HepG2 (cell line): ENCODE data around the gene RMI2. TPM values are rescaled to one million over a fixed set of nuclear protein-coding genes. Genes with fewer than 3 reads are reported as not detected.
A peak's percentile ranks its signal among the peaks of the same experiment; 100 is the strongest.

ENCODE experiments used
- CCDC6 ChIP-seq: sonication (generic); formaldehyde crosslinking; IDR thresholded peaks from 2 replicates; pipeline ENCODE4 v1.8.1; 2022; ENCODE audit warnings: mild to moderate bottlenecking, missing genetic modification reagents, moderate library complexity
- HMGA1 ChIP-seq: sonication (generic); formaldehyde crosslinking; conservative IDR thresholded peaks from 2 replicates; pipeline ENCODE4 v1.4.0; 2020; ENCODE audit warnings: missing genetic modification reagents
- HOXA7 ChIP-seq: sonication (generic); formaldehyde crosslinking; IDR thresholded peaks from 2 replicates; pipeline ENCODE4 v1.8.1; 2022; ENCODE audit warnings: mild to moderate bottlenecking, missing genetic modification reagents, moderate library complexity
- NKX3-1 ChIP-seq: sonication (generic); formaldehyde crosslinking; IDR thresholded peaks from 2 replicates; pipeline ENCODE4 v1.5.0; 2020; ENCODE audit warnings: missing genetic modification reagents
- NR3C1 ChIP-seq: sonication (generic); formaldehyde crosslinking; IDR thresholded peaks from 2 replicates; pipeline ENCODE4 v1.4.0; 2020; ENCODE audit warnings: missing genetic modification reagents
- PCBP2 ChIP-seq: fragments of 200-400 bp; formaldehyde crosslinking; optimal IDR thresholded peaks from 2 replicates; pipeline ENCODE3; 2018; ENCODE audit warnings: low read length, low read depth; ENCODE audit not compliant: poor library complexity, severe bottlenecking
- RXRA ChIP-seq: sonication (generic); formaldehyde crosslinking; IDR thresholded peaks from 2 replicates; pipeline ENCODE4 v1.5.1; 2020; ENCODE audit warnings: missing genetic modification reagents
- SNAPC2 ChIP-seq: sonication (generic); formaldehyde crosslinking; IDR thresholded peaks from 2 replicates; pipeline ENCODE4 v1.8.1; 2022; ENCODE audit warnings: mild to moderate bottlenecking, missing genetic modification reagents
- ZKSCAN1 ChIP-seq: fragments of 150-350 bp; IDR thresholded peaks from 2 replicates; pipeline ENCODE4 v1.6.1; 2014; ENCODE audit warnings: low read length
- ZNF264 ChIP-seq: sonication (generic); formaldehyde crosslinking; IDR thresholded peaks from 2 replicates; pipeline ENCODE4 v1.4.0; 2020; ENCODE audit warnings: missing genetic modification reagents
- ZNF501 ChIP-seq: sonication (generic); formaldehyde crosslinking; IDR thresholded peaks from 2 replicates; pipeline ENCODE4 v1.5.1; 2020; ENCODE audit warnings: mild to moderate bottlenecking, moderate library complexity, missing genetic modification reagents
- ZNF530 ChIP-seq: sonication (generic); formaldehyde crosslinking; IDR thresholded peaks from 2 replicates; pipeline ENCODE4 v1.5.0; 2020; ENCODE audit warnings: low read depth, mild to moderate bottlenecking, missing genetic modification reagents
- ZNF615 ChIP-seq: sonication (generic); formaldehyde crosslinking; IDR thresholded peaks from 2 replicates; pipeline ENCODE4 v1.5.0; 2020; ENCODE audit warnings: mild to moderate bottlenecking, missing genetic modification reagents, borderline replicate concordance
- ZNF766 ChIP-seq: sonication (generic); formaldehyde crosslinking; IDR thresholded peaks from 2 replicates; pipeline ENCODE4 v1.5.0; 2020; ENCODE audit warnings: missing genetic modification reagents, borderline replicate concordance
- polyA plus RNA-seq, 8 experiments: library from polyadenylated mRNA; depleted of rRNA in 3 of 8; stranded (reverse) in 7 of 8; unstranded in 1 of 8; fragments of >200 nt; fragmentation: Illumina TruSeq in 4 of 8; extraction: Trizol in 4 of 8; gene quantifications; 2 replicates each; pipeline versions ENCODE4 v1.2.1 to v1.2.3, GENCODE V29; 2011 to 2016; ENCODE audit warnings: low read depth in 4 of 8, missing spikeins in 1 of 8, mixed read lengths in 1 of 8; ENCODE audit not compliant: insufficient read depth in 1 of 8
- total RNA-seq, 5 experiments: library from RNA; depleted of rRNA; stranded (reverse); fragments of >200 nt; fragmentation: Illumina TruSeq; extraction: Trizol; gene quantifications; 2 replicates each; pipeline ENCODE4 v1.2.3, GENCODE V29; 2016; ENCODE audit warnings: low read depth in 1 of 5
- TF ChIP-seq, protein P1 (sequence below), 2 experiments: sonication (generic) in 1 of 2; formaldehyde crosslinking in 1 of 2; IDR thresholded peaks; 2 replicates each; pipeline versions ENCODE4 v1.5.1 to v1.6.1; 2011 to 2020; ENCODE audit warnings: borderline replicate concordance in 1 of 2, low read depth in 1 of 2, low read length in 1 of 2, mild to moderate bottlenecking in 1 of 2, missing genetic modification reagents in 1 of 2, moderate library complexity in 1 of 2
- TF ChIP-seq, protein P2 (sequence below): sonication (generic); formaldehyde crosslinking; IDR thresholded peaks from 2 replicates; pipeline ENCODE4 v1.5.0; 2020; ENCODE audit warnings: missing genetic modification reagents
- TF ChIP-seq, protein P3 (sequence below): sonication (generic); formaldehyde crosslinking; IDR thresholded peaks from 2 replicates; pipeline ENCODE4 v1.4.0; 2020; ENCODE audit warnings: missing genetic modification reagents
- TF ChIP-seq, protein P4 (sequence below): sonication (generic); formaldehyde crosslinking; IDR thresholded peaks from 2 replicates; pipeline ENCODE4 v1.5.1; 2020; ENCODE audit warnings: mild to moderate bottlenecking, missing genetic modification reagents

The RMI2 gene
- total and polyA plus RNA-seq, 2 of the 13 experiments (the other 11 are each of a cell fraction or from before 2014, with no cell fraction given) = 24.5 to 55.7 TPM

DNA sequence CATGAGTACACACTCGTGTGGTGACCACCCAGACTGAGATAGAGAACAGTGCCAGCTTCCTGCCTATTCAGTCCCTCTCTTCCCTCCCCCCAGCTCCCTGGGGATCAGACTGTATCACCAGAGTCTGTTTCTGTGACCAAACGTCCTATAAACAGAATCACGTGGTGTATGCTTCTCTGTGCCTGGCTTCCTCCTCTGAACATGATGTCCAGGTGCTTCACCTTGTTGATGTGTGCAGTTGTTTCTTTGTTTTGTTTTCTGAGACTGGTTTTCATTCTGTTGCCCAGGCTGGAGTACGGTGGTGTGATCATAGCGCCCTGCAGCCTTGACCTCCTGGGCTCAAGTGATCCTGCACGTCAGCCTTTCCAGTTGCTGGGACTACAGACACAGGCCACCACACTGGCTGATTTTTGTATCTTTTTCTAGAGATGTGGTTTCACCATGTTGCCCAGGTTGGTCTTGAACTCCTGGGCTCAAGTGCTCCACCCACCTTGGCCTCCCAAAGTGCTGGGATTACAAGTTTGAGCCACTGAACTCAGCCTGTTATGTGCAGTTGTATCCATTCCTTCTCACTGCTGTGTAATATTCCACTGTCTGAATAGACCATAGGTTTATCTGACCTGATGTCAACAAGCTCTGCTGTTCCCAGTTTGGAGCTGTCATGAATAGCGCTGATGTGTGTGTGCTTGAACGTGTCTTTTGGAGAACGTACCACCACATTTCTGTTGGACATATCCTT lies 35.2 kb upstream of the RMI2 start (continued):
- TF ChIP-seq NKX3-1 (CRISPR knock-in tag) (no peak), ZNF264 (CRISPR knock-in tag) (0 out of 2 replicates have a peak, but pooled peaks have one; percentile 70), PCBP2 (no peak), CCDC6 (no peak), SNAPC2 (CRISPR knock-in tag) (peak; percentile 59; the same call in 1 of the 2 replicates), ZNF501 (CRISPR knock-in tag) (peak; percentile 76), NR3C1 (no peak), ZNF530 (CRISPR knock-in tag) (no peak), HMGA1 (CRISPR knock-in tag) (no peak), RXRA (peak; percentile 94), ZNF615 (no peak), ZNF766 (CRISPR knock-in tag) (peak; percentile 82; the same call in 1 of the 2 replicates), HOXA7 (CRISPR knock-in tag) (no peak), ZKSCAN1 (no peak; the same call in 1 of the 2 replicates)
- TF ChIP-seq, protein P1, sequence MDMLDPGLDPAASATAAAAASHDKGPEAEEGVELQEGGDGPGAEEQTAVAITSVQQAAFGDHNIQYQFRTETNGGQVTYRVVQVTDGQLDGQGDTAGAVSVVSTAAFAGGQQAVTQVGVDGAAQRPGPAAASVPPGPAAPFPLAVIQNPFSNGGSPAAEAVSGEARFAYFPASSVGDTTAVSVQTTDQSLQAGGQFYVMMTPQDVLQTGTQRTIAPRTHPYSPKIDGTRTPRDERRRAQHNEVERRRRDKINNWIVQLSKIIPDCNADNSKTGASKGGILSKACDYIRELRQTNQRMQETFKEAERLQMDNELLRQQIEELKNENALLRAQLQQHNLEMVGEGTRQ (IDR thresholded peaks at IDR 0.05; ENCODE audit: low read depth, low read length) = peak; percentile 78
- TF ChIP-seq, protein P1 (CRISPR knock-in tag; IDR thresholded peaks at IDR 0.05; ENCODE audit: borderline replicate concordance) = peak; percentile 86; the same call in 1 of the 2 replicates
- TF ChIP-seq, protein P2, sequence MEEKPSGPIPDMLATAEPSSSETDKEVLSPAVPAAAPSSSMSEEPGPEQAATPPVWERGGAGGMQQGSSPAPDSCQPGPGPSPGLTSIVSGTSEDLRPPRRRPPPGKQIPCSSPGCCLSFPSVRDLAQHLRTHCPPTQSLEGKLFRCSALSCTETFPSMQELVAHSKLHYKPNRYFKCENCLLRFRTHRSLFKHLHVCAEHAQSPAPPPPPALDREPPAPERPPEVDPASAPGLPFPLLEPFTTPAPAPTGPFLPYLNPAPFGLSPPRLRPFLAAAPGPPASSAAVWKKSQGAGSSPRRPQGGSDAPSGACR (CRISPR knock-in tag) = no peak
- TF ChIP-seq, protein P3, sequence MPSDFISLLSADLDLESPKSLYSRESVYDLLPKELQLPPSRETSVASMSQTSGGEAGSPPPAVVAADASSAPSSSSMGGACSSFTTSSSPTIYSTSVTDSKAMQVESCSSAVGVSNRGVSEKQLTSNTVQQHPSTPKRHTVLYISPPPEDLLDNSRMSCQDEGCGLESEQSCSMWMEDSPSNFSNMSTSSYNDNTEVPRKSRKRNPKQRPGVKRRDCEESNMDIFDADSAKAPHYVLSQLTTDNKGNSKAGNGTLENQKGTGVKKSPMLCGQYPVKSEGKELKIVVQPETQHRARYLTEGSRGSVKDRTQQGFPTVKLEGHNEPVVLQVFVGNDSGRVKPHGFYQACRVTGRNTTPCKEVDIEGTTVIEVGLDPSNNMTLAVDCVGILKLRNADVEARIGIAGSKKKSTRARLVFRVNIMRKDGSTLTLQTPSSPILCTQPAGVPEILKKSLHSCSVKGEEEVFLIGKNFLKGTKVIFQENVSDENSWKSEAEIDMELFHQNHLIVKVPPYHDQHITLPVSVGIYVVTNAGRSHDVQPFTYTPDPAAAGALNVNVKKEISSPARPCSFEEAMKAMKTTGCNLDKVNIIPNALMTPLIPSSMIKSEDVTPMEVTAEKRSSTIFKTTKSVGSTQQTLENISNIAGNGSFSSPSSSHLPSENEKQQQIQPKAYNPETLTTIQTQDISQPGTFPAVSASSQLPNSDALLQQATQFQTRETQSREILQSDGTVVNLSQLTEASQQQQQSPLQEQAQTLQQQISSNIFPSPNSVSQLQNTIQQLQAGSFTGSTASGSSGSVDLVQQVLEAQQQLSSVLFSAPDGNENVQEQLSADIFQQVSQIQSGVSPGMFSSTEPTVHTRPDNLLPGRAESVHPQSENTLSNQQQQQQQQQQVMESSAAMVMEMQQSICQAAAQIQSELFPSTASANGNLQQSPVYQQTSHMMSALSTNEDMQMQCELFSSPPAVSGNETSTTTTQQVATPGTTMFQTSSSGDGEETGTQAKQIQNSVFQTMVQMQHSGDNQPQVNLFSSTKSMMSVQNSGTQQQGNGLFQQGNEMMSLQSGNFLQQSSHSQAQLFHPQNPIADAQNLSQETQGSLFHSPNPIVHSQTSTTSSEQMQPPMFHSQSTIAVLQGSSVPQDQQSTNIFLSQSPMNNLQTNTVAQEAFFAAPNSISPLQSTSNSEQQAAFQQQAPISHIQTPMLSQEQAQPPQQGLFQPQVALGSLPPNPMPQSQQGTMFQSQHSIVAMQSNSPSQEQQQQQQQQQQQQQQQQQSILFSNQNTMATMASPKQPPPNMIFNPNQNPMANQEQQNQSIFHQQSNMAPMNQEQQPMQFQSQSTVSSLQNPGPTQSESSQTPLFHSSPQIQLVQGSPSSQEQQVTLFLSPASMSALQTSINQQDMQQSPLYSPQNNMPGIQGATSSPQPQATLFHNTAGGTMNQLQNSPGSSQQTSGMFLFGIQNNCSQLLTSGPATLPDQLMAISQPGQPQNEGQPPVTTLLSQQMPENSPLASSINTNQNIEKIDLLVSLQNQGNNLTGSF = no peak
- TF ChIP-seq, protein P4, sequence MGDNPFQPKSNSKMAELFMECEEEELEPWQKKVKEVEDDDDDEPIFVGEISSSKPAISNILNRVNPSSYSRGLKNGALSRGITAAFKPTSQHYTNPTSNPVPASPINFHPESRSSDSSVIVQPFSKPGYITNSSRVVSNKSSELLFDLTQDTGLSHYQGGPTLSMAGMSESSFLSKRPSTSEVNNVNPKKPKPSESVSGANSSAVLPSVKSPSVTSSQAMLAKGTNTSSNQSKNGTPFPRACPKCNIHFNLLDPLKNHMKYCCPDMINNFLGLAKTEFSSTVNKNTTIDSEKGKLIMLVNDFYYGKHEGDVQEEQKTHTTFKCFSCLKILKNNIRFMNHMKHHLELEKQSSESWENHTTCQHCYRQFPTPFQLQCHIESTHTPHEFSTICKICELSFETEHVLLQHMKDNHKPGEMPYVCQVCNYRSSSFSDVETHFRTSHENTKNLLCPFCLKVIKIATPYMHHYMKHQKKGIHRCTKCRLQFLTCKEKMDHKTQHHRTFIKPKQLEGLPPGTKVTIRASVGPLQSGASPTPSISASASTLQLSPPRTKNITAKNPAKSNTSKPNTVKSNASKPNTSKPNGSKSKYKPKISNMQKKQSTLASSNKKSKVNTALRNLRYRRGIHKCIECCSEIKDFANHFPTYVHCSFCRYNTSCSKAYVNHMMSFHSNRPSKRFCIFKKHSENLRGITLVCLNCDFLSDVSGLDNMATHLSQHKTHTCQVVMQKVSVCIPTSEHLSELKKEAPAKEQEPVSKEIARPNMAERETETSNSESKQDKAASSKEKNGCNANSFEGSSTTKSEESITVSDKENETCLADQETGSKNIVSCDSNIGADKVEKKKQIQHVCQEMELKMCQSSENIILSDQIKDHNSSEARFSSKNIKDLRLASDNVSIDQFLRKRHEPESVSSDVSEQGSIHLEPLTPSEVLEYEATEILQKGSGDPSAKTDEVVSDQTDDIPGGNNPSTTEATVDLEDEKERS (CRISPR knock-in tag) = peak; percentile 97; the same call in 1 of the 2 replicates
